ENCODE measurements around the gene FKRP. TPM values are rescaled to one million over a fixed set of nuclear protein-coding genes. Genes with fewer than 3 reads are reported as not detected.

Gene FKRP
- polyA plus RNA-seq, 2 of the 4 experiments (the other 2 are of a cell fraction): 14.7 to 18.8 TPM

DNA sequence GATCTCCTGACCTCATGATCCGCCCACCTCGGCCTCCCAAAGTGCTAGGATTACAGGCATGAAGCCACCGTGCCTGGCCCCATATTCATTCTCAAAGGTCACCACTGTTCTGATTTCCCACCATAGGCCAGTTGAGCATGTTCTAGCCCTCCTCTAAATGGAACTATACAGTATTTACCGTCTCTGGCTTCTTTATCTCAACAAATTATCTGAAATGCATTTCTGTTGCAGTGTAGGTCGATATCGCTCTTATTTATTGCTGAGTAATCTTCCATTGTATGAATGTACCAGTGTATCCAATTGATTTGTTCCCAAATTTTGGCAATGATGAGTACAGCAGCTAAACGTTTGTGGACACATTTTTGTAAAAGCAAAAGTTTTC, 27.2 kb downstream of the FKRP start:
- TF ChIP-seq POLR2A (IDR thresholded peaks at IDR 0.05; ENCODE audit: low read length): no peak
- TF ChIP-seq TFCP2L1 (CRISPR knock-in tag; IDR thresholded peaks at IDR 0.05): 0 out of 2 replicates have a peak, but pooled peaks have one; percentile 1
- TF ChIP-seq, protein P1, sequence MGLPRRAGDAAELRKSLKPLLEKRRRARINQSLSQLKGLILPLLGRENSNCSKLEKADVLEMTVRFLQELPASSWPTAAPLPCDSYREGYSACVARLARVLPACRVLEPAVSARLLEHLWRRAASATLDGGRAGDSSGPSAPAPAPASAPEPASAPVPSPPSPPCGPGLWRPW (IDR thresholded peaks at IDR 0.05): no peak
- TF ChIP-seq POLR2AphosphoS2 (conservative IDR thresholded peaks at IDR 0.05; ENCODE audit: low read length): 0 out of 2 replicates have a peak, but pooled peaks have one; percentile 68
- no peak for TF ChIP-seq BHLHE40 (IDR thresholded peaks at IDR 0.05; ENCODE audit: low read depth, low read length)
- TF ChIP-seq MAFK (IDR thresholded peaks at IDR 0.05; ENCODE audit: partially characterized antibody): peak; percentile 49
- H3K27ac ChIP-seq: no peak overlapping the region
- H3K9me3 ChIP-seq: no peaks in the 10 kb centered on the region
- POLR2A ChIA-PET: interaction anchor here (1.1 to 1.7 kb wide), 2 partner anchors 12 to 15 kb away, joined by 3 to 8 read pairs; partner anchors contain the start of gene SLC1A5
- H3K4me2 ChIP-seq: no peak overlapping the region
- ATAC-seq: no peak; a peak in 1 of 6 replicates
- DNase-seq (ENCODE audit: low read depth in 1 of 2, low spot score in 1 of 2): no peak
- CTCF ChIA-PET: interaction anchor here (0.7 to 28.2 kb wide), 5 partner anchors 12 to 63 kb away, joined by 5 to 1222 read pairs (median 47); partner anchors contain the start of genes AP2S1 and SLC1A5
- WGBS (ENCODE audit: missing lambda C conversion rate): 80% methylated on average over 7 of the region's 7 CpGs
- peaks cover 11% of the 10 kb centered on the region; the same call in 2 of the 3 replicates for H3K4me1 ChIP-seq
- no peak overlapping the region for H3K4me3 ChIP-seq
- FAIRE-seq: no peak

DNA sequence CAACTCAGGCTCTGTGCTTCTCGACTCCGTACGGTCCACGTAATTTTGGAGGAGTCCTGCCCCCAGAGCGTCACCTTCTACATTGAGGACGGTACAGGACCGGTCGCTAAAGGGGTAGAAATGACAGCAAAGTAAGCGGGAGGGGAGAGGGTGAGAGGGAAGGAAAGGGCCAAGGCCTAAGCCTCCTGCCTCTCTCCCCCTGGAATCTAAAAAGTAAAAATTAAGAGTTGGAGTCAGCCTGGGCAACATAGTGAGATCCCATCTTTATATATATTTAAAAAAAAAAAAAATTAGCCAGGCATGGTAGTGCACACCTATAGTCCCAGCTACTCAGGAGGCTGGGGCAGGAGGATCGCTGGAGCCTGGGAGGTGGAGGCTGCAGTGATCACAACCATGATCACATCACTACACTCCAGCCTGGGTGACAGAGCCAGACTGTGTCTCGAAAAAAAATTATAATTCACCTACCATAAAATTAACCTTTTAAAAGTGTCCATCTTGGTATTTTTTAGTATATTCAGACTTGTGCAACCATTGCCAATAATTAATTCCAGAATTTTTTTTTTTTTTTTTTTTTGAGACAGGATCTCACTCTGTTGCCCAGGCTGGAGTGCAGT, 29.9 kb downstream of the FKRP start:
- no peak overlapping the region for H3K4me3 ChIP-seq
- WGBS (ENCODE audit: missing lambda C conversion rate): 95% methylated on average over 11 of the region's 11 CpGs
- no peak overlapping the region for H3K4me2 ChIP-seq
- ATAC-seq: no peak
- no peak overlapping the region for H3K27ac ChIP-seq
- ChIA-PET POLR2A (interaction anchor here (0.6 to 0.8 kb wide), 2 partner anchors 13 to 84 kb away, joined by 3 read pairs; partner anchors contain the start of gene SLC1A5), CTCF (interaction anchor here (0.7 to 5.6 kb wide), 7 partner anchors 10 to 583 kb away, joined by 3 to 33 read pairs (median 5); no protein-coding TSS in a partner anchor)
- H3K4me1 ChIP-seq: peaks cover 16% of the 10 kb centered on the region
- no peak for DNase-seq (ENCODE audit: low read depth in 1 of 2, low spot score in 1 of 2)
- TF ChIP-seq TFCP2L1 (CRISPR knock-in tag; IDR thresholded peaks at IDR 0.05): no peak
- TF ChIP-seq CBX2 (IDR thresholded peaks at IDR 0.05; ENCODE audit: borderline replicate concordance, low read depth): no peak
- TF ChIP-seq PHF8 (IDR thresholded peaks at IDR 0.05; ENCODE audit: borderline replicate concordance, low read depth): no peak
- no peaks in the 10 kb centered on the region for H3K9me3 ChIP-seq
- FAIRE-seq: no peak

DNA sequence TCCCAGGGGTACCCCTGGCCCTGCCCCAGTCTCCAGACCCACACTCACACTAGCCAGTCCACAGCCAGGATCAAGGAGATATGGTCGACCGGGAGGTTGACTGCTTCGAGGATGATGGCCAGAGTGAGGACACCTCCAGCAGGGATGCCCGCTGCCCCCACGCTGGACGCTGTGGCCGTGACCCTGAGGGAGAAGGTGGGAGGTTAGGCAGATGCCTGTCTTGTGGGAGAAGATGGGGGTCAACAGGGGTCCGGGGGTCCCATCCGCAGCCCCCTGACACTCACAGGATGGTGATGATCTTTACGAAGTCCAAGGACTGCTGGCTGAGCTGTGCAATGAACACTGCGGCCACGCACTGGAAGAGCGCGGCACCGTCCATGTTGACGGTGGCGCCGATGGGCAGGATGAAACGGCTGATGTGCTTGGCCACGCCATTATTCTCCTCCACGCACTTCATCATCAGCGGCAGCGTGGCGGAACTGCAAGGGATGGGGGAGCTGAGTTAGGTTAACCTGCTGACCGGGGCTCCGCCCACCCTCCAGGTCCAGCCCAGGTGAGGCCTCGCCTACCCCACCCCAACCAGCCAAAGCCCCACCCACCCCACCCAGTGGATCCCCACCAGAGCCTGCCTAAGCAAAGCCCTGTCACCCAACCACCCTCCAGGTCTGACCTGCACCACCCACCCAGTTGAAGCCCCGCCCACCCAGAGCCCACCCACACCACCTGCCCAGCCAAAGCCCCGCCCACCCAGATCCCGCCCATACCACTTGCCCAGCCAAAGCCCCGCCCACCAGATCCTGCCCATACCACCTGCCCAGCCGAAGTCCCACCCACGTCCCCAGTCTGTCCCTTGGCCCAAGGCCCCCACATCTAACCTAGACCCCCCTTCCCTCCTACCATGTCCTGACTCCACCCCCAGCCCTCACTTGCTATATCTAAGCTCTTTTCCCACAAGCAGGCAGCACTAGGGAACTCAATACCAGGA, 31.4 kb downstream of the FKRP start:
- ChIA-PET CTCF (interaction anchor here (0.6 to 5.6 kb wide), 10 partner anchors 12 to 213 kb away, joined by 3 to 33 read pairs (median 6); no protein-coding TSS in a partner anchor), POLR2A (no interaction called here)
- ATAC-seq: peak; percentile 31 to 45; a peak in 5 of 6 replicates
- H3K4me3 ChIP-seq: no peak overlapping the region
- no peak for FAIRE-seq
- WGBS (ENCODE audit: missing lambda C conversion rate): 94% methylated on average over 30 of the region's 33 CpGs
- peaks cover 21% of the 10 kb centered on the region for H3K4me1 ChIP-seq
- peak in 1 of 2 experiments; percentile 55 for DNase-seq (ENCODE audit: low read depth in 1 of 2, low spot score in 1 of 2)
- no peak for TF ChIP-seq ZC3H11A (IDR thresholded peaks at IDR 0.05)
- TF ChIP-seq TP53 (CRISPR knock-in tag; IDR thresholded peaks at IDR 0.05): no peak
- TF ChIP-seq, protein P2, sequence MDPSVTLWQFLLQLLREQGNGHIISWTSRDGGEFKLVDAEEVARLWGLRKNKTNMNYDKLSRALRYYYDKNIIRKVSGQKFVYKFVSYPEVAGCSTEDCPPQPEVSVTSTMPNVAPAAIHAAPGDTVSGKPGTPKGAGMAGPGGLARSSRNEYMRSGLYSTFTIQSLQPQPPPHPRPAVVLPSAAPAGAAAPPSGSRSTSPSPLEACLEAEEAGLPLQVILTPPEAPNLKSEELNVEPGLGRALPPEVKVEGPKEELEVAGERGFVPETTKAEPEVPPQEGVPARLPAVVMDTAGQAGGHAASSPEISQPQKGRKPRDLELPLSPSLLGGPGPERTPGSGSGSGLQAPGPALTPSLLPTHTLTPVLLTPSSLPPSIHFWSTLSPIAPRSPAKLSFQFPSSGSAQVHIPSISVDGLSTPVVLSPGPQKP (IDR thresholded peaks at IDR 0.05; ENCODE audit: low read depth, low read length): no peak
- TF ChIP-seq, protein P3, sequence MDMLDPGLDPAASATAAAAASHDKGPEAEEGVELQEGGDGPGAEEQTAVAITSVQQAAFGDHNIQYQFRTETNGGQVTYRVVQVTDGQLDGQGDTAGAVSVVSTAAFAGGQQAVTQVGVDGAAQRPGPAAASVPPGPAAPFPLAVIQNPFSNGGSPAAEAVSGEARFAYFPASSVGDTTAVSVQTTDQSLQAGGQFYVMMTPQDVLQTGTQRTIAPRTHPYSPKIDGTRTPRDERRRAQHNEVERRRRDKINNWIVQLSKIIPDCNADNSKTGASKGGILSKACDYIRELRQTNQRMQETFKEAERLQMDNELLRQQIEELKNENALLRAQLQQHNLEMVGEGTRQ (IDR thresholded peaks at IDR 0.05): no peak
- no peak for TF ChIP-seq ZFP36 (IDR thresholded peaks at IDR 0.05; ENCODE audit: borderline replicate concordance, partially characterized antibody)
- TF ChIP-seq JUNB (IDR thresholded peaks at IDR 0.05): no peak
- no peak for TF ChIP-seq ZSCAN20 (CRISPR knock-in tag; IDR thresholded peaks at IDR 0.05)
- TF ChIP-seq MAZ (IDR thresholded peaks at IDR 0.05; ENCODE audit: borderline replicate concordance, low read depth, low read length): no peak
- TF ChIP-seq, protein P4, sequence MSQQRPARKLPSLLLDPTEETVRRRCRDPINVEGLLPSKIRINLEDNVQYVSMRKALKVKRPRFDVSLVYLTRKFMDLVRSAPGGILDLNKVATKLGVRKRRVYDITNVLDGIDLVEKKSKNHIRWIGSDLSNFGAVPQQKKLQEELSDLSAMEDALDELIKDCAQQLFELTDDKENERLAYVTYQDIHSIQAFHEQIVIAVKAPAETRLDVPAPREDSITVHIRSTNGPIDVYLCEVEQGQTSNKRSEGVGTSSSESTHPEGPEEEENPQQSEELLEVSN (IDR thresholded peaks at IDR 0.05; ENCODE audit: borderline replicate concordance, low read depth): no peak
- no peak for TF ChIP-seq POLR2A (IDR thresholded peaks at IDR 0.05; ENCODE audit: low read length)
- TF ChIP-seq RAD21 (conservative IDR thresholded peaks at IDR 0.05 in 1 of 2, IDR thresholded peaks at IDR 0.05 in 1 of 2): no peak
- no peak for TF ChIP-seq SMC3 (IDR thresholded peaks at IDR 0.05)
- no peak for TF ChIP-seq HOXB5 (CRISPR knock-in tag; IDR thresholded peaks at IDR 0.05)
- TF ChIP-seq ZNF302 (CRISPR knock-in tag; IDR thresholded peaks at IDR 0.05): no peak
- TF ChIP-seq CBX8 (IDR thresholded peaks at IDR 0.05): no peak
- no peak for TF ChIP-seq JUN (IDR thresholded peaks at IDR 0.05)
- no peak overlapping the region for H3K4me2 ChIP-seq
- no peak overlapping the region for H3K27ac ChIP-seq
- H3K9me3 ChIP-seq: no peaks in the 10 kb centered on the region

Measured in A549 (cell line).